ENCODE data around the gene MAD1L1.

Gene MAD1L1

DNA sequence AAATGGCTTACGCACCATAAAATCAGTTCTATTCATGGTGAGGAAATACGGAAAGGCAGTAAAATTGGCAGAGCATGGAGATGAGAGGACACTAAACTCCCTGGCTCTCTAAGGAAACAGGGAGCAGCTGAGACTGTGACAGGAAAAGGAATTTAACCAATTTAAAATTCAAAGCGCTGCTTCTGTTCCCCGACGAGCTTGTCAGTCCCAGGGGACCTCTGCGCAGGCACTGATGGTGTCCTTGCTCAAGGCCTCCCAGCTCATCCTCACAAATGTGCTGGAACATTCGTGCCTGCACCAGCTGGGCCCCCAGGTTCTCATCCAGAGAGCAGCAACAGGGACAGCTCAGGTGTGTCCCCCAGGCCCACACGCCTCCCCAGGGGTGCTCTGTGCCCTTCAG, 101.4 kb downstream of the MAD1L1 start:
- no peak for DNase-seq

DNA sequence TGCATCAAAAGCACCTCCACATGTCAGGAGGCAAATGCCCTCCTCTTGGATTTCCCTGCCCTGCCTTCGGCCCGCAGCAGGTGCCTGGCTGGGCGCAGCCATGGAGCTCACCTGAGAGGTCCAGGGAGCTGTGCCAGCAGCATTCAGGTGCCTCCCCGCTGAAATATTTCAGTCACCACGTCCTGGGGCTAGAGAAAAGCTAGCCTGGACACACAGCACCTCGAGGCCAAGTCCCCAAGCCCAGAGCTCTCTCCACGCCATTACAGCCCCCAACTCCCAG, 102.7 kb downstream of the MAD1L1 start:
- no peak for DNase-seq

DNA sequence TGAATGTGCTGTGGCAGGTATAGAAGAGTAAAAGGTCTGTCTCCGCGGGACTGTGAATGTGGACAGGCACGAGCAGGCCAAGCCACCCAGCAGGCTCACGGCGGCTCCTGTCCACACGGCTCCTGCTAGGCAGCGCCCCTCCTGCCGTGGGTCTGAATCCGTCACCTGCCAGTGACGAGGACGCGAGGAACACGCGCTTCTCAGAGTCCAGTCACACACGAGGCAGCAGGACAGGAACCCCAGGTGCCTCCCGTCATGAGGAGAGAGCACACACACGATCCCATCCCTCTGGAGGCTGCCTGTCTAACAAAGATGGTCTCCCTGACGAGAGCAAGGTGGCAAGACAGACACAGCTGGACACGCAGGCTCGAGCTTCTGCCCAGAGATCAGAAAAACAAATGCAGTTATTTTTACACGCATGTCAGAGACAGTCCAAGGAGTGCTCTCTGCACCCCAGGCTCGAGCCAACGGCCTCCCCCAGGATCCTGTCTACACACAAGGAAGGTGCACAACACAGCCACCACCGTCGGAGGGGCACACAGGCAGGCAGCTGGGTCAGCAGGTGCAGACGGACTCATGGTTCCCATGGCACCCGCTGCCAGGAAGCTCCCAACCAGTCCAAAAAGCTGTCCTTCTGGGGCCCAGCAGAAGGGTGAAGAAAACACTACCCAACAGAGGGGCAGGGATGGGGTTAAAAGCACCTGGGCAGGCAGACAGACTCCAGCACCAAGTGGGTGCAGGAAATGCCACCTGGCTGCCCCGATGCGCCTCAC, 103.2 kb downstream of the MAD1L1 start:
- DNase-seq: no peak

DNA sequence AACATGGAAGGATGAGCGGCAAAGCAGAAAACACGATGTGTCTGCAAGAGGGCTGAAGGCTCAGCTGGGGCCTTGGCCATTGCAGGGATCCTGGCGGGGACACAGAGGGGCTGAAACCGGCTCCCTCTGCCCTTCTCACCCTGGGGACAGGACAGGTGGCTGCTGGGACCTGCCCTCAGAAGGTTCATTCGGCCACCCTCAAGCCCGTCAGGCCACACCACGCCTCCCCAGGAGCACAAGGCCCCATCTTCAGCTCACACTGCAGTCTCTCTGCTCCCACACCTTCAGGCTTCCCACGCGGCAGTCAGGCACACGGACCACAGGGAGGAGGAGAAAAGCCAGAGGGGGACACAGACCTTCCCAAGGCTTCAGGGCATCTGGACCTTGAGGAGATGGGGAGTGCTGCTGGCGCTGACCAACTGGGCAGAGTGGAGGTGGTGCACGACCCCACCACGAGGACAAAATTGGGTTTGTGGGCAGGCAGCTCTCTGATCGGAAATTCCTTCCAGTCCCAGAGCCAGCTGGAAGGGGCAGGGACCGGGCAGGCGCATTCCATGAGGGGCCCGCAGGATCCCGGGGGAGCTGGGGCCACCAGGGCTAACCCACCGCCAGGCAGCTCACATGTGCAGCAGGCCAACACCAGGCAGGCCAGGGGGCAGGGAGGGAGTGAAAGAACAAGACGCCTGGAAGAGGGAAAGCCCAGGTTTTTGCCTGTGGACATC, 104.0 kb downstream of the MAD1L1 start:
- DNase-seq: no peak

DNA sequence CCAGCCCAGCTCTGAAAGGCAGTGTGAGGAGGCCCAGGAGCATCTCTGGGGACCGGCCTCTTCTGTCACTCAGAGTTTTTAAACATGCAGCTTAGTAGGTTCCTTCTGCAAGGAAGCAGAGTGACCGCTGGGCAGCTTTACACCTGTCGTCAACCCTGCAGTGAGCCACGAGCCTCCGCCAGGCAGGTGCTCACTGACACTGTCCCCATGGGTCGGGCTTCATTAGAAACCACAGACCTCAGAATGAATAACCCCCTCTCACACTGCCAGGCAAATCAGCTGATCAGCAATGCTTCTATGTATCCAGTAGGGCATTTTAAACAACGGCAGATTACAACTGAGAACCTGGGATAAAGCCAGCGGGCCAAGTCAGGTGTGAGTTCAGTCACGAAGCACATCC, 106.1 kb downstream of the MAD1L1 start:
- no peak for DNase-seq

DNA sequence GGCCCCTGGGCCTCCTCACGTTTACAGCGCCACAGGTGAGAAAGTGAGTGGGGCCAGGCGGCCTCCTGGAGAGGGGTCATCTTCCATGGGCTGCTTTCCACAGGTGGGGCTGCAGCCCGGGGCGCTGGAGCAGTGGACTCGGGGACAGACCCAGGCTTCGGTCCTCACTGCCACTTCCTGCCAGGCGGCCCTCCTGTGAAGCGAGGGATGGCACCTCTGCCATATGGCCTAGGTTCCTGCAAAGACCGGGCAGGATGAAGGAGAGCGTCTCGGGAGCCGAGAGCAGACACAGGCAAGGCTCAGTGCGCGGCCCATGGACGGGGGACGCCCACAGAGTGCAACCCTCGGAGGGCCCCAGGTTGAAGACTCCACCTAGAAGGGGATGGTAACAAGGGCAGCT, 106.8 kb downstream of the MAD1L1 start:
- DNase-seq: no peak

DNA sequence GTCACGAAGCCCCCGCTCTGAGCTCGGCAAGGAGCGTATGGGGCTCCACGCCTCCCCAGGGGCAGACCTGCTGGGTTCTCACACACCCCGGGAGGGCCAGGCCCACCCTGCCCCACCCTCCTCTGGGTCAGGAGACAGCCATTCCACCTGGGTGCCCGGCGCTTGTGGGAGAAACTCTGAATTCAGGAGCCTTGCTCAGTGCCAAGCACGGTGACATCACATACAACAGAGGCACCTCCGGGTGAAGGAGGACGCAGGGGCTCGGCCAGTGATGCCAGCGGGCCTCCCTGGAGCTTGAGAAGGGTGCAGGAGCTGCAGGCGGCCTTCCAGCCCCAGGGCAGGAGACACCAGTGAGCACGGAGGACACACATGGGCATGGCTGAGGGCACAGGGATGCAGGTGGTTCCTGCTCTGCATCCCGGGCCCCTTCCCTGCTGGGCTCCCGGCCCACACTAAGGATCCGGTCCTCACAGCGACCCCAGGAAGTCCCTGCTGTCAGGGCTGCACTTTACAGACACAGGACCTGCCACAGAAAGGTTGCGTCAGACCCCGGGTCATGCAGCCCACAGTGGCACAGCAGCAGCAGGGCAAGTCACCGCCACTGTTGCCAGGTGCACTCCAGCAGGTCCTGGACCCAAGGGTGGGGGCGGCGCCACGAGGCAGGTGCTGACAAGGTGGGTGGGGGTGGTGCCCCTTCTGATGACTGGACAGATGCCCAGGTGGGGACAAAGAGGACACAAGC, 108.0 kb downstream of the MAD1L1 start:
- DNase-seq: no peak

DNA sequence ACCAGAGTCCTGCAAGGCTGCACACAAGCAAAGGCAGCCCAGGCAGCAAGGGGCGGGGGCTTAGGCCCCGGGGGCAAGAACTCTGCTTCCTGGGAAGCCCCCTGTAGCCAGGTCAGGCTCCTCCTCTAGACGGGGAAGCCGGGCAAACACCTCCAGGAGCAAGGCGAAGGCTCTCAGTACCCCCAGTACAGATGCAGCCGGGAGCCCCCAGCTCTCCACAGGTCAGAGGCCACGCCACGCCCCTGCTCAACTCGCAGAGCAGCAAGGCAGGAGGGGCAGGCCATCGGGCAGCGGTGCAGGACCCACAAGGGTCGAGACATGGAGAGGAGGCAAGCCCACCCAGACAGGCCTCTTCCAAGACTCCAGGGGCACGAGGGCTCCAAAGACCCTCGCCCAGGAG, 108.8 kb downstream of the MAD1L1 start:
- no peak for DNase-seq

DNA sequence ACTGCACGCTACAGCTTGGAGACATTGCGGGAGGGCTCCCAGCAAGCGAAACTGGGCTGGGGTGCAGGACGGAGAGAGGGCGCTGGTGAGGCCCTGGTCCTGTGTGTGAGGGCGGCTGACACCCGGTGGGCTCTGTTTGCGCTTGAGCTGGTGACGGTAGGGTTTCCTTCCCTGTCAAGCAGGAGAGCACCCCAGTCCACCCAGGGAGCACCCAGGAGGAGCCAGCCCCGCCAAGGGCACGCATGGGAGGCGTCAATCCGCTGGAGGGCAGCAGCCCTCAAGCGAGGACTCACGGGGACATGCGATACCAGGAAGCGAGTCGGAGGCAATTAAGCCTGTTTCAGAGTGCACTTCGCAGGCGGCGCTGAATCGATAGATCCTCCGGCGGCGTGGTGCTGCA, 109.4 kb downstream of the MAD1L1 start:
- DNase-seq: no peak

DNA sequence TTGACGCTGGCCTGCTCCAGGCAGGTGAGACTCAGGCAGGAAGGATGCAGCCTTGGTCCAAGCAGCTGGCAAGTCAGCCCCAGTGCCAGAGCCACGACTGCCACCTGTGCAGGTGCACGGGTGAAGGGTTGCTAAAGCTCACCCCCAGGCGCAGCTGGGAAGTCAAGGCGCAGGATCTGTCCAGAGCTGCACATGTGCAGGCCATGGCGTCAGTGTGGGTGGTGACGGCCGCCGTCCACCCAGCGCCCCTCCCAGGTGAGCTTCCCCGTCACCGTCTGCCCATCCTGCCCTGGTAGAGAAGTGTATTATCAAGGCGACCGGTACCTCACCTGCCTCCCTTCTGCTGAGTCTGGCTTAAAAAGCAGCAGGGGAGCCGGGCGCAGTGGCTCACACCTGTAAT, 110.1 kb downstream of the MAD1L1 start:
- DNase-seq: no peak

DNA sequence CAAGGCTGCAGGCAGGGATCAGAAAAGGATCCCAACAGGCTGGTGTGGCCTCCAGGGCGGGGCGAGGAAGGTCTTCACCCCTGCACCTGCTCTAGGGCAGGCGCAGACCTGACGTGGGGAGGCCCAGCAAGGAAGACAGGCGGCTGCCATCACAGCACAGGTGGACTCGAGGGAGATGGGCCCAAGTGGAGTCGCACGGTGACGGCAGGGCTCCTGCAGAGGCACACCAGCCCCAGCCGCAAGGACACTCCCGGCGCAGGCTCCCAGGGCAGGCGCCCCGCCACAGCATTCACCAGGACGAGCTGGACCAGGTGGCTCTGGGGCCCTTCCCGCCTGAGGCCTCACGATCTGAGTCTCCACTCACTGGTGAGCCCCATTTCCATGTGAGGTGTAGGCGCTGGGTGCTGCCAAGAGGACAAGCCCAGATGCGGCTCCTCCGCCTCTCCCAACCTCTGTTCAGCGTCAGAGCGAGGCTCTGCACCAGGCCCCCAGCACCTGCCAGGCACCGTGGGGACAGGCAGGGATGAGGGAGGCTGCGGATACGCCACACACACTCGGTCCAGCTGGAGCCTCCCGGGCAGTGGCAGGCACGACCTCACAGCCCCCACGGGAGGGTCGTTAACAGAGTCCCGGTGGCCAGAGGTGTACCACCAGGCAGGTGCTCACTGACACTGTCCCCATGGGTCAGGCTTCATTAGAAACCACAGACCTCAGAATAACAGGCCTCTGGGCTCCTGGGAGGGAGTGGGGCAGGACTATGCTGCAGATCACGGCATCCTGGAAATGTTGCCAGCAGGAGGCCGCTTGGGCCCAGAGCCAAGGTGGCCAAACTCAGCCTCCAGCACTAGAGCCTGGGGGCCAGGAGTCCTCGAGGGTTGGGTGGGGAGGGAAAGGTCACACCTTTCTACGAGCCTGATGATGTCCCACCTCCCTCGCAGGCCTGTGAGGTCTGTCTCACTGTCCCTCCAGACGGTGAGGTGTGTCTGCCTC, 111.6 kb downstream of the MAD1L1 start:
- no peak for DNase-seq

DNA sequence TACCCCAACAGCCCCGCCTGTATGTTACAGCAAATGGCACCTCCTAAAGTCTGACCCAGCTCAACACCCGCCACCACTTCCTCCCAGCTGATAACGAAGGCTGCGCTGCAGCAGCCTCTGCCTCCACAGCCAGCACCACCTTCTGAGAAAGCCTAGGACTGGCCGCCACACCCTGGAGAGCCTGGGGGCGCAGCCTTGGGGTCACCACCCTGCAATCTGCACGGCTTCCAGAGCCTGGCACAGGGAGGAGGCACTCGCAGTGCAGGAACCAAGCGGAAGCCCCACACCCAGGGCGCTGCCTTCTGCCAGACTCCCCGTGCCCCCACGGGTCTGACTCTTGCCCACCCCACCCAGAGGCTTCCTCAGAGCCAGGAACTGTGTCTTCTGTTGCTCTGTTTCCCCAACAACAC, 112.5 kb downstream of the MAD1L1 start:
- DNase-seq: no peak

DNA sequence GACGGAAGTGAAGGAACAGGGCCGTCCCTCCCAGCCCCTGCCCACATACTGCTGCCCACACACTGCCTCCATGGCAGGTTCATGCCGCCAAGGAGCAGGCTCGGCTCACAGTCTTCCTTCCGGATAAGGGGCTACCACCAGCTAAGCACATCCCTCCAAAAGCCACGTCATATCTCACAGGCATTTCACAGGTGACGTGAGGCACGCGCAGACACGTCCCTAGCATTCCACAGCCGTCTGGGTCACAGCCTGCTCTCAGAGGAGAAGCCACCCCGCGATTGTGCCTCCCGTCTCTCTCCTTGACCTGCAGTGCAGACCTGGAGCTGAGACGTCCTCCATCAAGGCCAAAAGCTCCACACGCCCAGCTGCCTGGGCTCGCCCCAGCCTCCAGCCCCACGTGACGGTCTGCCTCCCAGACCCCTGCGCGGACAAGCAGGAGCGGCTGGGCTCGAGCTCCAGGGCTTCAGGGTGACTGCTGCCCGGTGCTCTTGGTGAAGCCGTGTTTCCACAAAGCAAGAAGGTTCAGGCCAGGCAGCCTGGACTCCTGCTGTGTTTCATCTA, 114.0 kb downstream of the MAD1L1 start:
- DNase-seq: no peak

DNA sequence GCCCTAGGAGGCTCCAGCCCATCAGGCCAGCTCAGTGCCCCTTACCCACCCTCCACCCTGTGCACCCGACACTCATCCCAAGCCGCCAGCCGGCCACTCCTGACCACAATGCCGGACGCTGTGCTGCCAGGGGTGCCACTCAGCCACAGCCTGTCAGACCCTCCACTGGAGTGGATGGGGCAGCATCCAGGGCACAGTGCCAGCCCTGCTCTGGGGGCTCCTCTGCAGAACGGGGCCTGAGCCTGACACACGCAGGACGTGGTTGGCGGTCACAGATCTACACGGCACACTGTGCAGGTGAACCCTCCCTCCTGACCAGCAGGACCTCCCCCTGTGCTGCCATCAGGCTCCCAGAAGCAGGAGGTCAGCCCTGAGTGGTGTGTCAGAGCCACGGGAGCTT, 114.7 kb downstream of the MAD1L1 start:
- no peak for DNase-seq

DNA sequence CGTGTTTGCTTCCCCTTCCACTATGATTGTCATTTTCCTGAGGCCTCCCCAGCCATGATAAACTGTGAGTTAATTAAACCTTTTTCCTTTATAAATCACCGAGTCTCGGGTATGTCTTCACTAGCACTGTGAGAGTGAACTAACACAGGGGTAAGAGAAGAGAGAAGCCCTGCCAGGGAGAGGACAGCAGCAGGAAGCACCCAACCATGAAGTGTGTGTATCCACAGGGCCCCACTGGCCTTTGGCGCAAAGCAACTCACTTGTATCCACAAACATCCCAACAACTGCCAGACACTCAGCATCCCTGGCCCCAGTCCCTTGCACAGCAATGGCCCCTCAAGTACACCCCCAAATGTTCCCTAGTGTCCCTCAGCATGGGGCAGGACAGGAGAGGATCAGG, 115.1 kb downstream of the MAD1L1 start:
- DNase-seq: no peak

DNA sequence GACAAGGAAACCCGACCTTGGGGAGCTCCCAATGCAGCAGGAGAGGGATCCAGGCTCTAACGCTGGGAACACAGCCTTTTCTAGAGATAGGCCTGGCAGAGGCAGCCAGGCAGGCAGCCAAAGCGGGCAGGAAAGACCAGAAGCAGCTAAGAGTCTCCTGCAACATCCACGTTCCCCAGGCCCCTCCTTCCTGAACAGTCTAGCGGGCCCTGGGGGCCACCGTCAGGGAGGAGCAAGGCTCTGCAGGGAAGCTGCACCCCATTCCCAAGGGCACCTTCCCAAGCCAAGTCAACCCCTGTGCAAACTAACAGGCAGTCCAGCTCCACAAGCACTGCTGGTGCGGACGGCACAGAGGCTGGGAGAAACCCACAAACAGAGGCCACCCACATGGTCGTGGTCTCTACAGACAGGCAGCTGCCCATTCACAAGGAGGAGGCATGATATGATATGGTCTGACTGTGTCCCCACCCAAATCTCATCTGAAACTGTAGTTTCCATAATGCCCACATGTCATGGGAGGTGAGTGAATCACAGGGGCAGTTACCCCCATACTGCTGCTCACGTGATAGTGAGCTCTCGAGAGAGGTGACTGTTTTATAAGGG, 115.7 kb downstream of the MAD1L1 start:
- DNase-seq: no peak

DNA sequence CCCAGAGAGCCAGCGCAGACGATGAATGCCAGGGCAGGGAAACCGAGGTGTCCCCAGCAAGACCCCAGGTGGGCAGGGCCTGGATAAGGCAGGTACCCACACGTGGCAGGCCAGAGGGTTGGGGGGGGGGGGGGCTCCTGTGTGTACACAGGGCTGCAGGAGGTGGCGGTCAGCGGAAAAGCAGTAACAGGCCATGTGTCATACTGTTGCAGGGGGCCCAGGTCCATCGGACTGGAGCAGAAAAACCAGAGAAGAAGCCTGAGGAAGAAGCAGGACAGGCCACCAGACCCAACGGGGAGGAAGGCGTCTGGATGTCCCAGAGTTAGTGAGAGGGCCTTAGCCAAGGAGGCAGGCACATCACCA, 116.3 kb downstream of the MAD1L1 start:
- no peak for DNase-seq

DNA sequence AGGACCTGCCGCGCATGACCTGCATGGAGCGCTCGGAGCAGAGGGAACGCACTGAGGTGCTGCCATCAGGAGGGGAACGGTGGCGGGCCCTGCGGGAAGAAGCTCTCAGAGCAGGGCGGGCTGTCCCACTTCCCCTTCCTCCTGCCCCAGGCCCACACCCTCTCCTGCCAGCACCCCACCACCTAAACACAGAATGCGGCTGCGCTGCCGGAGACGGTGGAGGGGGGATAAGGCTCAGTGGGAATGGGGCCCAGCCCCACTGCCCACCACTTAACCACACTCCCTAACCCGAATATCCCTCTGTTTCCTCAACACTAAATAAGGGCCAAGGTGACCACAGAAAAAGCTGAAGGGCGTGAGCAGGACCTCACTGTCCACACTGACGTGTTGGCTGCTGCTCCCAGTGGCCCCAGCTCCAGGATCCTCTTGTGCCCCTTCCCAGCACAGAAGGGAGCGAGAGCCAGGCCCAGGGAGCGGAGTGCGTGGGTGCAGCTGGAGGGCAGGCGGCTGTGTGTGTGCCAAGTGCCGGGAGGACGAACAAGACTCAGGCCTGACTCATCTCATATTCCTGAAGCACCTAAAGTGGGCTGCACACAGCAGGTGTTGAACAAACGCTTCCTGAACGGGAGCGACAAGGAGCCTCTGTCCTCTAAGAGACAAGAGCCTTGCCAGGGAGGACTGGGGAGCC, 116.8 kb downstream of the MAD1L1 start:
- DNase-seq: no peak

DNA sequence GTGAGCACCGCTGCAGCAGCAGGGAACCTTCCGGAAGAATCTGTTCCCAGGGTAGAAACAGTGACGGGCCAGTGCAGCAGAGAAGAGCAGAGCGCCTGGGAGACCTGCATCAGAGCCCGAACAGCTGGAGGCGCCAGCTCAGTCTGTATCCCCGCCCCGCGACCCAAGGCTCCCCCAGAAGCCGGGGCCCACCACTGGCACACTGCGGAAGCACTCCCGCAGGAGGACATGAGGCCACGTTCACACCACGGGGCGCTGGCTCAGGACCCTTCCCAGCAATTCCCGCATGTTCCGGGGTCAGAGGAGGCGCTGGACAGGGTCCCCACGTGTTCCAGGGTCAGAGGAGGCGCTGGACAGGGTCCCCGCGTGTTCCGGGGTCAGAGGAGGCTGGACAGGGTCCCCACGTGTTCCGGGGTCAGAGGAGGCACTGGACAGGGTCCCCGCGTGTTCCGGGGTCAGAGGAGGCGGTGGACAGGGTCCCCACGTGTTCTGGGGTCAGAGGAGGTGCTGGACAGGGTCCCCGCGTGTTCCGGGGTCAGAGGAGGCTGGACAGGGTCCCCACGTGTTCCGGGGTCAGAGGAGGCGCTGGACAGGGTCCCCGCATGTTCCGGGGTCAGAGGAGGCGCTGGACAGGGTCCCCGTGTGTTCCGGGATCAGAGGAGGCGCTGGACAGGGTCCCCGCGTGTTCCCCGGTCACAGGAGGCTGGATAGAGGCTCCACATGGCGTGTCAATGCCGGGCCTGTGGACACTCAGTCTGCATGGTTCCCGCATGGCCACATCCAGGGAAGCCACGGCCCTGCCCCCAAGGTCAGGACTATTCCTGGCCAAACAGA, 117.6 kb downstream of the MAD1L1 start:
- DNase-seq: no peak

DNA sequence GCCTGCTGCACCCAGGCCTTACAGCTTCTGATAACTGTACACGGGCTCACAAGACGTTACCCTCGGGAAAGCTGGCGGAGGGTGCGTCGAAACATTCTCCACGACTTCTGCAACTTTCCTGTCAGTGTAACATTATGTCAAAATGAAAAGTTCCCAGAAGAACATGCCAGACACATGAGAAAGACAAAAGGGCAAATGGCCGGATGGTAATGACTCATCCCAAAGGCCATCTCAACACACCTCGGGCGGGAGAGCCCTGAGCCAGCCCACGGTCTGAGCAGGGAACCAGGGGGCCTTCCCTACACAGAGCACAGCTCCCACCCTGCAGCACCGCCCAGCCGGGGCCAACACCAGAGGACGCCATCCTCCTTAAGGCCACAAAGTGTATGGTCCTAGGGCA, 118.7 kb downstream of the MAD1L1 start:
- no peak for DNase-seq

Measured in stimulated activated naive CD4-positive, alpha-beta T cell treated with Interleukin-2 at 50 U/mL for 16 hours (primary cell).